Measurements from ENCODE around the gene HOXA6. TPM values are rescaled to one million over a fixed set of nuclear protein-coding genes. Genes with fewer than 3 reads are reported as not detected.

Gene HOXA6
- polyA plus RNA-seq, 2 donors: 0.19 to 0.69 TPM

- 61 to 73% methylated on average over 4 of the region's 4 CpGs for WGBS, 2 donors
- H3K4me1 ChIP-seq (ENCODE audit: control insufficient read depth in 2 of 2, insufficient read depth in 2 of 2, low read length in 1 of 2): peaks cover 0 to 10% of the 10 kb centered on the region in 2 donors
- H3K27me3 ChIP-seq (ENCODE audit: control insufficient read depth in 1 of 2, insufficient read depth in 2 of 2, low read length in 2 of 2): no peaks in the 10 kb centered on the region
- no peaks in the 10 kb centered on the region for H3K9me3 ChIP-seq (ENCODE audit: control insufficient read depth in 2 of 2, insufficient read depth in 1 of 2, low read depth in 1 of 2, low read length in 1 of 2)
- peak overlapping the region; percentile 96 to 97 for H3K27ac ChIP-seq (ENCODE audit: low read depth in 2 of 2, low read length in 1 of 2)
- H3K36me3 ChIP-seq (ENCODE audit: control insufficient read depth in 2 of 2, insufficient read depth in 2 of 2, low read length in 1 of 2): no peaks in the 10 kb centered on the region
- peak overlapping the region in 1 of 2 donors; percentile 44 for H3K4me3 ChIP-seq (ENCODE audit: low read depth in 1 of 2, low read length in 2 of 2)
These were observed 37.9 kb downstream of the HOXA6 start for GRCh38 chr7:27109466-27110185.

- 22 to 38% methylated on average over 41 of the region's 41 CpGs for WGBS, 2 donors
- no peaks in the 10 kb centered on the region for H3K27me3 ChIP-seq (ENCODE audit: control insufficient read depth in 1 of 2, insufficient read depth in 2 of 2, low read length in 2 of 2)
- H3K27ac ChIP-seq (ENCODE audit: low read depth in 2 of 2, low read length in 1 of 2): peak overlapping the region; percentile 96 to 97
- H3K4me3 ChIP-seq (ENCODE audit: low read depth in 1 of 2, low read length in 2 of 2): peak overlapping the region; percentile 44
- H3K36me3 ChIP-seq (ENCODE audit: control insufficient read depth in 2 of 2, insufficient read depth in 2 of 2, low read length in 1 of 2): no peaks in the 10 kb centered on the region
- H3K9me3 ChIP-seq (ENCODE audit: control insufficient read depth in 2 of 2, insufficient read depth in 1 of 2, low read depth in 1 of 2, low read length in 1 of 2): no peaks in the 10 kb centered on the region
- peaks cover 0 to 10% of the 10 kb centered on the region in 2 donors for H3K4me1 ChIP-seq (ENCODE audit: control insufficient read depth in 2 of 2, insufficient read depth in 2 of 2, low read length in 1 of 2)
These were observed 39.0 kb downstream of the HOXA6 start for GRCh38 chr7:27108390-27109127.

GRCh38 chr7:27107391-27108381 is 39.9 kb downstream of the HOXA6 start:
- no peaks in the 10 kb centered on the region for H3K9me3 ChIP-seq (ENCODE audit: control insufficient read depth in 2 of 2, insufficient read depth in 1 of 2, low read depth in 1 of 2, low read length in 1 of 2)

GRCh38 chr7:27106901-27107240 is 40.7 kb downstream of the HOXA6 start:
- Histone ChIP-seq H3K4me3 (ENCODE audit: low read depth in 1 of 2, low read length in 2 of 2) (peak overlapping the region; percentile 44 to 48), H3K4me1 (ENCODE audit: control insufficient read depth in 2 of 2, insufficient read depth in 2 of 2, low read length in 1 of 2) (peaks cover 0 to 10% of the 10 kb centered on the region in 2 donors), H3K27me3 (ENCODE audit: control insufficient read depth in 1 of 2, insufficient read depth in 2 of 2, low read length in 2 of 2) (no peaks in the 10 kb centered on the region), H3K36me3 (ENCODE audit: control insufficient read depth in 2 of 2, insufficient read depth in 2 of 2, low read length in 1 of 2) (no peaks in the 10 kb centered on the region), H3K27ac (ENCODE audit: low read depth in 2 of 2, low read length in 1 of 2) (peak overlapping the region; percentile 93 to 95), H3K9me3 (ENCODE audit: control insufficient read depth in 2 of 2, insufficient read depth in 1 of 2, low read depth in 1 of 2, low read length in 1 of 2) (no peaks in the 10 kb centered on the region)
- 17 to 33% methylated on average over 14 of the region's 14 CpGs for WGBS, 2 donors

More at GRCh38 chr7:27107391-27108381, 39.9 kb downstream of the HOXA6 start:
- 25 to 31% methylated on average over 44 to 47 of the region's 47 CpGs for WGBS, 2 donors
- H3K27me3 ChIP-seq (ENCODE audit: control insufficient read depth in 1 of 2, insufficient read depth in 2 of 2, low read length in 2 of 2): no peaks in the 10 kb centered on the region
- H3K4me3 ChIP-seq (ENCODE audit: low read depth in 1 of 2, low read length in 2 of 2): peak overlapping the region; percentile 44
- no peaks in the 10 kb centered on the region for H3K36me3 ChIP-seq (ENCODE audit: control insufficient read depth in 2 of 2, insufficient read depth in 2 of 2, low read length in 1 of 2)
- H3K4me1 ChIP-seq (ENCODE audit: control insufficient read depth in 2 of 2, insufficient read depth in 2 of 2, low read length in 1 of 2): peaks cover 0 to 10% of the 10 kb centered on the region in 2 donors
- peak overlapping the region; percentile 96 to 97 for H3K27ac ChIP-seq (ENCODE audit: low read depth in 2 of 2, low read length in 1 of 2)

- Histone ChIP-seq H3K36me3 (ENCODE audit: control insufficient read depth in 2 of 2, insufficient read depth in 2 of 2, low read length in 1 of 2) (no peaks in the 10 kb centered on the region), H3K27me3 (ENCODE audit: control insufficient read depth in 1 of 2, insufficient read depth in 2 of 2, low read length in 2 of 2) (no peaks in the 10 kb centered on the region), H3K4me3 (ENCODE audit: low read depth in 1 of 2, low read length in 2 of 2) (peak overlapping the region; percentile 44 to 48), H3K4me1 (ENCODE audit: control insufficient read depth in 2 of 2, insufficient read depth in 2 of 2, low read length in 1 of 2) (peaks cover 0 to 10% of the 10 kb centered on the region in 2 donors), H3K9me3 (ENCODE audit: control insufficient read depth in 2 of 2, insufficient read depth in 1 of 2, low read depth in 1 of 2, low read length in 1 of 2) (no peaks in the 10 kb centered on the region), H3K27ac (ENCODE audit: low read depth in 2 of 2, low read length in 1 of 2) (peak overlapping the region; percentile 93 to 95)
- WGBS, 2 donors: 19 to 39% methylated on average over 44 of the region's 44 CpGs
These were observed 41.2 kb downstream of the HOXA6 start for GRCh38 chr7:27106181-27106900.

- WGBS, 2 donors: 42 to 48% methylated on average over 13 of the region's 13 CpGs
- peak overlapping the region in 1 of 2 donors; percentile 27 for H3K4me3 ChIP-seq (ENCODE audit: low read depth in 1 of 2, low read length in 2 of 2)
- H3K4me1 ChIP-seq (ENCODE audit: control insufficient read depth in 2 of 2, insufficient read depth in 2 of 2, low read length in 1 of 2): peaks cover 0 to 10% of the 10 kb centered on the region in 2 donors
- H3K36me3 ChIP-seq (ENCODE audit: control insufficient read depth in 2 of 2, insufficient read depth in 2 of 2, low read length in 1 of 2): no peaks in the 10 kb centered on the region
- peak overlapping the region; percentile 83 to 95 for H3K27ac ChIP-seq (ENCODE audit: low read depth in 2 of 2, low read length in 1 of 2)
- H3K9me3 ChIP-seq (ENCODE audit: control insufficient read depth in 2 of 2, insufficient read depth in 1 of 2, low read depth in 1 of 2, low read length in 1 of 2): no peaks in the 10 kb centered on the region
- H3K27me3 ChIP-seq (ENCODE audit: control insufficient read depth in 1 of 2, insufficient read depth in 2 of 2, low read length in 2 of 2): no peaks in the 10 kb centered on the region
These were observed 42.1 kb downstream of the HOXA6 start for GRCh38 chr7:27105301-27106031.

GRCh38 chr7:27104341-27105058 is 43.1 kb downstream of the HOXA6 start:
- H3K9me3 ChIP-seq (ENCODE audit: control insufficient read depth in 2 of 2, insufficient read depth in 1 of 2, low read depth in 1 of 2, low read length in 1 of 2): no peaks in the 10 kb centered on the region
- peaks cover 0 to 5% of the 10 kb centered on the region in 2 donors for H3K4me1 ChIP-seq (ENCODE audit: control insufficient read depth in 2 of 2, insufficient read depth in 2 of 2, low read length in 1 of 2)
- H3K27ac ChIP-seq (ENCODE audit: low read depth in 2 of 2, low read length in 1 of 2): peak overlapping the region; percentile 92 to 93
- 34 to 41% methylated on average over 13 of the region's 13 CpGs for WGBS, 2 donors
- no peaks in the 10 kb centered on the region for H3K36me3 ChIP-seq (ENCODE audit: control insufficient read depth in 2 of 2, insufficient read depth in 2 of 2, low read length in 1 of 2)
- no peak overlapping the region for H3K4me3 ChIP-seq (ENCODE audit: low read depth in 1 of 2, low read length in 2 of 2)
- no peaks in the 10 kb centered on the region for H3K27me3 ChIP-seq (ENCODE audit: control insufficient read depth in 1 of 2, insufficient read depth in 2 of 2, low read length in 2 of 2)

Measured in esophagus (tissue), 2 donors.